Caco-2 (cell line): Measurements from ENCODE around the gene ZSCAN23. TPM values are rescaled to one million over a fixed set of nuclear protein-coding genes. Genes with fewer than 3 reads are reported as not detected.

ENCODE experiments used
- BruUV-seq: library from RNA; stranded (reverse); fragments of 400-500 nt; replicated peaks from 2 replicates; lab custom pipeline; 2021; lab: Mats Ljungman, UMichigan
- CTCF ChIA-PET: fragments of 300-600 bp; sonication (Branson Sonifier 250); formaldehyde crosslinking; loops from one replicate; lab custom pipeline; 2022; ENCODE audit warnings: antibody characterized with exemption; lab: Charles Lee
- POLR2A ChIA-PET: fragments of 300-600 bp; sonication (Branson Sonifier 250); formaldehyde crosslinking; loops from one replicate; lab custom pipeline; 2022; ENCODE audit warnings: antibody characterized with exemption; lab: Charles Lee
- DNase-seq, 2 experiments: peaks; one replicate each; pipeline versions ENCODE4 v3.0.0 to v3.0.0-alpha.2; 2020 to 2022
- H3K27me3 ChIP-seq: replicated peaks from 2 replicates; pipeline ENCODE4 v1.6.0; 2011; ENCODE audit warnings: low read length; ENCODE audit not compliant: control insufficient read depth, insufficient read depth
- H3K36me3 ChIP-seq: 2 replicates; pipeline ENCODE4 v1.5.1; 2011; ENCODE audit warnings: low read length; ENCODE audit not compliant: control insufficient read depth, insufficient read depth
- H3K4me1 ChIP-seq: fragments of 250-450 bp; sonication (Bioruptor Pico); 2 replicates; pipeline ENCODE4 v1.5.1; 2020; ENCODE audit warnings: mild to moderate bottlenecking
- H3K4me3 ChIP-seq: 2 replicates; pipeline ENCODE4 v1.5.1; 2011; ENCODE audit warnings: low read depth, mild to moderate bottlenecking, control low read depth, low read length
- H3K9me3 ChIP-seq: fragments of 250-450 bp; sonication (Bioruptor Pico); 2 replicates; pipeline ENCODE4 v1.5.1; 2020; ENCODE audit warnings: mild to moderate bottlenecking, moderate library complexity
- H3K27ac Mint-ChIP-seq: one replicate; pipeline ENCODE4 v1.8.0; 2022; ENCODE audit warnings: mixed read lengths; ENCODE audit not compliant: unreplicated experiment
- H3K27me3 Mint-ChIP-seq: one replicate; pipeline ENCODE4 v1.8.0; 2022; ENCODE audit warnings: mixed read lengths; ENCODE audit not compliant: insufficient read depth, unreplicated experiment
- H3K36me3 Mint-ChIP-seq: one replicate; pipeline ENCODE4 v1.8.0; 2022; ENCODE audit warnings: mild to moderate bottlenecking, mixed read lengths; ENCODE audit not compliant: insufficient read depth, unreplicated experiment
- H3K4me1 Mint-ChIP-seq: one replicate; pipeline ENCODE4 v1.8.0; 2022; ENCODE audit warnings: low read depth, mixed read lengths; ENCODE audit not compliant: unreplicated experiment
- H3K4me3 Mint-ChIP-seq: one replicate; pipeline ENCODE4 v1.8.0; 2022; ENCODE audit warnings: mild to moderate bottlenecking, moderate library complexity, mixed read lengths; ENCODE audit not compliant: unreplicated experiment
- H3K9me3 Mint-ChIP-seq: one replicate; pipeline ENCODE4 v1.8.0; 2022; ENCODE audit warnings: mixed read lengths; ENCODE audit not compliant: unreplicated experiment
- CTCF ChIP-seq, 2 experiments: fragments of 200-600 bp in 1 of 2; IDR thresholded peaks; 1 replicate in 1 of 2; 2 replicates in 1 of 2; pipeline versions ENCODE4 v1.5.1 to v1.8.0; 2011 to 2022; ENCODE audit warnings: antibody characterized with exemption in 1 of 2, control low read depth in 1 of 2, inconsistent platforms in 1 of 2, low read depth in 1 of 2, low read length in 1 of 2, mild to moderate bottlenecking in 1 of 2, moderate library complexity in 1 of 2; ENCODE audit not compliant: insufficient read depth in 1 of 2, severe bottlenecking in 1 of 2, unreplicated experiment in 1 of 2
- intact Hi-C: fragments of 100-400 bp; cut with micrococcal nuclease; formaldehyde crosslinking; loops from one replicate; pipeline ENCODE4 v1.10.0; 2022; ENCODE audit not compliant: unreplicated experiment
- total RNA-seq: library from RNA; stranded (reverse); gene quantifications from 2 replicates; pipeline ENCODE4 v1.2.3, GENCODE V29; 2022

Gene ZSCAN23
- total RNA-seq, 1 experiment from 2014 or later, result not detected

- Mint-ChIP-seq H3K27me3 (peaks cover 4% of the 10 kb centered on the region), H3K9me3 (no peaks in the 10 kb centered on the region), H3K4me1 (no peaks in the 10 kb centered on the region), H3K27ac (no peak overlapping the region), H3K4me3 (no peak overlapping the region), H3K36me3 (no peaks in the 10 kb centered on the region)
- H3K4me3 ChIP-seq, result no peak overlapping the region
- no peaks in the 10 kb centered on the region for H3K4me1 ChIP-seq
- no peaks in the 10 kb centered on the region for H3K9me3 ChIP-seq
- intact Hi-C loops, result no loop called here
- BruUV-seq, result no TSS peak
- no peak for DNase-seq
- CTCF ChIA-PET, result no interaction called here
- H3K27me3 ChIP-seq, result no peaks in the 10 kb centered on the region
- no peak for TF ChIP-seq CTCF (IDR thresholded peaks at IDR 0.05; ENCODE audit: insufficient read depth in 1 of 2, low read depth in 1 of 2, low read length in 1 of 2, severe bottlenecking in 1 of 2, unreplicated experiment in 1 of 2)
- H3K36me3 ChIP-seq, result no peaks in the 10 kb centered on the region
- POLR2A ChIA-PET, result interaction anchor here (0.9 kb wide), 1 partner anchor 509 kb away, joined by 3 read pairs; a partner anchor contains a TSS
These were observed 41.1 kb downstream of the ZSCAN23 start for GRCh38 chr6:28402197-28402596.

- ChIA-PET CTCF (no interaction called here), POLR2A (no interaction called here)
- Histone ChIP-seq H3K36me3 (no peaks in the 10 kb centered on the region), H3K4me3 (no peak overlapping the region), H3K9me3 (no peaks in the 10 kb centered on the region), H3K4me1 (no peaks in the 10 kb centered on the region), H3K27me3 (no peaks in the 10 kb centered on the region)
- no TSS peak for BruUV-seq
- no peak for DNase-seq
- intact Hi-C loops, result no loop called here
- no peak overlapping the region for H3K27ac Mint-ChIP-seq
- H3K4me3 Mint-ChIP-seq, result no peak overlapping the region
- no peaks in the 10 kb centered on the region for H3K9me3 Mint-ChIP-seq
- no peak for TF ChIP-seq CTCF (IDR thresholded peaks at IDR 0.05; ENCODE audit: insufficient read depth in 1 of 2, low read depth in 1 of 2, low read length in 1 of 2, severe bottlenecking in 1 of 2, unreplicated experiment in 1 of 2)
- H3K27me3 Mint-ChIP-seq, result peaks cover 4% of the 10 kb centered on the region
- H3K36me3 Mint-ChIP-seq, result no peaks in the 10 kb centered on the region
- H3K4me1 Mint-ChIP-seq, result no peaks in the 10 kb centered on the region
These were observed 42.1 kb downstream of the ZSCAN23 start for GRCh38 chr6:28401172-28401571.

- no peaks in the 10 kb centered on the region for H3K9me3 Mint-ChIP-seq
- TF ChIP-seq CTCF (IDR thresholded peaks at IDR 0.05; ENCODE audit: insufficient read depth in 1 of 2, low read depth in 1 of 2, low read length in 1 of 2, severe bottlenecking in 1 of 2, unreplicated experiment in 1 of 2), result no peak
- POLR2A ChIA-PET, result no interaction called here
- Histone ChIP-seq H3K27me3 (no peaks in the 10 kb centered on the region), H3K4me1 (no peaks in the 10 kb centered on the region), H3K36me3 (no peaks in the 10 kb centered on the region), H3K9me3 (no peaks in the 10 kb centered on the region), H3K4me3 (no peak overlapping the region)
- H3K4me1 Mint-ChIP-seq, result no peaks in the 10 kb centered on the region
- peaks cover 6% of the 10 kb centered on the region for H3K27me3 Mint-ChIP-seq
- no TSS peak for BruUV-seq
- no peak overlapping the region for H3K27ac Mint-ChIP-seq
- intact Hi-C loops, result no loop called here
- CTCF ChIA-PET, result no interaction called here
- H3K36me3 Mint-ChIP-seq, result no peaks in the 10 kb centered on the region
- no peak overlapping the region for H3K4me3 Mint-ChIP-seq
- DNase-seq, result no peak
These were observed 43.2 kb downstream of the ZSCAN23 start for GRCh38 chr6:28400122-28400451.
